CD4-positive, alpha-beta T cell treated with Interleukin-1 beta for 1 hour (primary cell): ENCODE results near the gene ZNF282.
A peak's percentile ranks its signal among the peaks of the same experiment; 100 is the strongest.

Source experiments
- DNase-seq, 2 donors: peaks; one replicate each; pipeline ENCODE4 v3.0.0-alpha.2; 2020 to 2022

ZNF282 gene

DNA sequence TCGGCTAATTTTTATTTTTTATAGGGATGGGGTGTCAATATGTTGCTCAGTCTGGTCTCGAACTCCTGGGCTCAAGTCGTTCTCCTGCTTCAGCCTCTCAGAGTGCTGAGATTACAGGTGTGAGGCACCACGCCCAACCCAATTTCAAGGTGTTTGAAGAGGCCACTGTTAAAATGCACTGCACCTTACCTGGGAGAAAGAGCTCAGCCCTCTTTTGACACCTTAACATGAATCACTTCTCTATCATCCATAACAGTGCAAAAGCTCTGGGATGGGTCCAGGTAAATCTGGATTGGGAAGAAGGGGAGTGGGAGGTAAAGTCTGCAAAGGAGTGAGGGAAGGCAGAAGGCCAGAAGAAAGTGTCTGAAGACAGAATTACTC, 557 bp upstream of the ZNF282 start:
- DNase-seq, result no peak

DNA sequence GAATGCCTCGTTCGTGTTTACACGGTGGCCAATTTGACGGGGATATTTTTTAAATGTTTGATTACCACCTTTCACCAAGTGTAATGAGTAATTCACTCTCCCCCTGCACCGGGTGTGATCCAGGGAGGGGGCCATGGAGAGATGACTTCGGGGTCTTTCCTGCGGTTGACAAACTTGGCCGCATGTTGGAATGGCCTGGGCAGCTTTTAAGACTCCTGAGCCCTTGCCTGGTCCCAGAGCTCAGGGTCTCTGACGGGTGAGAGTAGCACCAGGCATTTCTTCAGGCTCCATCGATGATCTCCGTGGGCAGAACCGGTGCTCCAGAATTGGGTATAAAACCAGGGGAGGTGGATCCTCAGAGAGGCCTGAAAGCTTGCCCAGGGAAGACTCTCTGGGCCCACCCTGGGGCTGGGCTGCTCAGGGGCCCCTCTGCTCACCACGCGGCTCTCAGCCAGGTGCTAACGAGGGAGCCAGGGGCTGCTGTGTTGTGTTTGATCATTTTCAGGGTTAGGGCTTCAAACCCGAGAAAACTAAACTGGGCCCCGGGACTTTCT, 882 bp downstream of the ZNF282 start:
- no peak for DNase-seq

DNA sequence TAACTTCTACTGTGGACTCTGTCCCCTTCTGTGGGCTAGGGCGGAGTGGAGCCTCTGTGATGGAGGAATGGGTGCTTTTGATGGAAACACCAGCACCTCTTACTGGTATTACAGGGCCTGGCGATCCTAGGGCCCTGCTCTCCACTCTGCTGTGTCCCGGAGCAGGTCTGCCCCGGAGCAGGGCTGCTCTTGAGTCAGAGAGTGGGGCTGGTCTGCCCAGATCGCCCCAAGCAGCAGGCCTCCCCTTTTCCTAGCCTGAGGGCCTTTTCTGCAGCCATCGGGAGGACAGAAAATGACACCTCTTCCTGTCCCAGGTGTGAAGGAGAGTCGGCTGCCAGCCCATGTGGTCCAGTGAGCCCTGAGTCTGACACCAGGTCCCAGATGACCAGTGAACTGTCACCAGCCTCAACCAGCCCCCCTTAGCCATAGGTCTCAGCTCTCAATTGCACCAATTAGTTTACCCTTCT, 1.4 kb downstream of the ZNF282 start:
- no peak for DNase-seq

DNA sequence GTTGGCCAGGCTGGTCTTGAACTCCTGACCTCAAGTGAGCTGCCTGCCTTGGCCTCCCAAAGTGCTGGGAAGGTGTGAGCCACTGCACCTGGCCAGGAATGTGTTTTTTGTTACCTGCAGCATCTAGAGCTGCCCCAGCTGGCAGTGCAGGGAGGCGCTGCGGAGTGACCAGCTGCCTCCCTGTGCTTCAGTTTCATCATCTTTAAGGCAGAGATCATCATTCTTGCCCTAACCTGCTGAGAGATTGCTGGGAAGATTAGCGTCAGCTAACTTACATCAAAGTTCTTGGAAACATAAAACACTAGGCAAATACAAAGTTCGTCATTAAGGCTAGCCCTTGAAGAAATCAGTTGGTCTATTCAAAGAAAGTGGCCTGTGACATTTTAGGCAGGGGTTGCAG, 2.3 kb downstream of the ZNF282 start:
- DNase-seq, result no peak

DNA sequence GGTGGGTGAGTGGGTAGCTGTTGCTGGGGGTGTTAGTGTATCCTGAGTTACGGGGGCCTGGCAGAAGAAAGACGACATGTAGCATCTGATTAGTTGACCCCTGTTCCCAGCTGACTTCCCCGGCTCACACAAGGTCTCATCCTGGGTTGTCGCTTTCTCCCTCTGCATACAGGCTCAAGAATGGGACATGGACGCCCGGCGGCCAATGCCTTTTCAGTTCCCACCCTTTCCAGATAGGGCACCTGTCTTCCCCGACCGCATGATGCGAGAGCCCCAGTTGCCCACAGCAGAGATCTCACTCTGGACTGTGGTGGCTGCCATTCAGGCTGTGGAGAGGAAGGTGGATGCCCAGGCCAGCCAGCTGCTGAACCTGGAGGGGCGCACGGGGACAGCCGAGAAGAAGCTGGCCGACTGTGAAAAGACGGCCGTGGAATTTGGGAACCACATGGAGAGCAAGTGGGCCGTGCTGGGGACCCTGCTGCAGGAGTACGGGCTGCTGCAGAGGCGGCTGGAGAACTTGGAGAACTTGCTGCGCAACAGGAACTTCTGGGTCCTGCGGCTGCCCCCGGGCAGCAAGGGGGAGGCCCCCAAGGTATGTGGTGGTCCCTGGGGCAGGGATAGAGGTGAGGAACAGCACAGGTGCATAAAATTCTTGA, 2.9 kb downstream of the ZNF282 start:
- DNase-seq, result no peak

DNA sequence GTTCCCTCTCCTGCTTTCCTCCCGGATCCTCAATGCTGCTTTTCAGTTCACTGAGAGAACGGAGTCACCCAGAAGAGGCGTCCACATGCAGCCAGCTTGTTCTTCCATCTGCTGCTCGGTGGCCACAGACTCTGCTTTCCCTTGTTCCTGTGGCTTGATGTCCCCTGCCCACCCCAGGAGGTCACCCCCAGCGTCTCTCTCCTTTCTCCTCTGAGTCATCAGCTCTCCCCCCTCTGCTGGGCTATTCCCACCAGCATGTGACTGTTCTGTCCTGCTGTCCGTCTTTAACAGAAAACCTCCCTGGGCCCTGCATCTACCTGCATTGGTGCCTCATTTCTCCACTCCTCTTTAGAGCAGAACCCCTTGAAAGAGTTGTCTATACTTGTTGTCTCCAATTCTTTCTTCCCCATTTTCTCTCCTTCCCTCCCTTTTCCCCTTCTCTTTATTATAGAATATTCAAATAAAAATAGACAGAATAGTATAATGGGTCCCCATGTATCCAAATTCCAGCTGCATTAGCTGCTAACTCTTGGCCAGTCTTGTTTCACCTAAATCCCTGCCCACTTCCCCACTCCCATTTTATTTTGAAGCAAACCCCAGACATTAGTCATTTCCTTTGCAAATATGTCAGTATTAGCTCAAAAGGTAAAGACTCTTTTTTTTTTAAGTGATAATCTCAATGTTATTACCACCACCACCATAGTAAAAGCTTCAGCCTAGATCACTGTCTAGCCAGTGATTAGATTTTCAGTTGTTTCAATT, 4.1 kb downstream of the ZNF282 start:
- DNase-seq, result no peak

DNA sequence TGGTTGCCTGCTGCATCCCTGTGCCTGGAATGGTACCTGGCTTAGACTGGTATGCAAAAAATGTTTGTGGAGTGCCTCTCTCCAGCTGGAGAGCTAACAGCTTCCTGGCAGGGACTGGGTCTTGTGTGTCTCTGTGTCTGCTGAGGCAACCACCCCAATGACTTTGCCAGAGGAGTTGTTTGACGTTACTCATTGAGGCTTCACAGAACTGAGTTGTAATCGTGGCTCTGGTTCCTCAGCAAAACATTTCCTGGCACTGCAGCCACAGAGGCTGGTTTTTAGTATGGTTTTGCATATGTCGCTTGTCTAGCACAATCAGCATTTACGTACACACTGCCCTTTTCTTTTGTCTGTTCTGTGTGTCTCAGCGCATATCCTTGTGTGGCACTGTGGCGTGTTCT, 7.5 kb downstream of the ZNF282 start:
- no peak for DNase-seq

DNA sequence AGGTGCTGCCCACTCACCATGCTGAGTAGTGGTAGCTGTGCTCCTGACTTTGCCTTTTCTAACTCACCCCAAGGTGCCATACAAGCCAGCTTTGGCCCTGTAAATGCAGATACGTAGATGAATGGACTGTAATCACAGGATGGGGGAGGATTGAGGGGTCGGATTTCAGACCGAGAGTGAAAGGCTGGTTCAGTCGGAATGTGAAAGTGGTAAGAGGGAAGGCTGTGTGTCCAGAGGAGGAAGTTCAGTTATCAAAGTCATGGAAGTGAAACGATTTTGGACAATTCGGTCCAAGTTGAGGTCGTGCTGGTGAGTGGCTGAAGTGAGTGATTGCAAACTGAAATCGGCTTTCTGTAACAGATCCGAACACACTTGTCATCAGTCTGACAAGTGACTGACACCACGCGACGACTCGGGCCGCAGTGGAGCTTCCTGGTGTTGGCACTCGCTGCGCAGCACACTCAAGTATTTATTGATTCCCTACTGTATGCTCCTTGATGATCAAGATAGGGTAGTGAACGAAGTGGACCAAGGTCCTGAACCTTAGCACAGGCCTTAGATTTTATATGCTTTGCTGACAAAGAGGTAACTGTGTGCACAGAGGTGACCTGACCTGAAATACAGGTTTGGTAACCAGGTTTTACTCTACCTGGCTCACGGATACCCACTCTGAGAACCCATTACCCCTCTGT, 10.5 kb downstream of the ZNF282 start:
- no peak for DNase-seq

DNA sequence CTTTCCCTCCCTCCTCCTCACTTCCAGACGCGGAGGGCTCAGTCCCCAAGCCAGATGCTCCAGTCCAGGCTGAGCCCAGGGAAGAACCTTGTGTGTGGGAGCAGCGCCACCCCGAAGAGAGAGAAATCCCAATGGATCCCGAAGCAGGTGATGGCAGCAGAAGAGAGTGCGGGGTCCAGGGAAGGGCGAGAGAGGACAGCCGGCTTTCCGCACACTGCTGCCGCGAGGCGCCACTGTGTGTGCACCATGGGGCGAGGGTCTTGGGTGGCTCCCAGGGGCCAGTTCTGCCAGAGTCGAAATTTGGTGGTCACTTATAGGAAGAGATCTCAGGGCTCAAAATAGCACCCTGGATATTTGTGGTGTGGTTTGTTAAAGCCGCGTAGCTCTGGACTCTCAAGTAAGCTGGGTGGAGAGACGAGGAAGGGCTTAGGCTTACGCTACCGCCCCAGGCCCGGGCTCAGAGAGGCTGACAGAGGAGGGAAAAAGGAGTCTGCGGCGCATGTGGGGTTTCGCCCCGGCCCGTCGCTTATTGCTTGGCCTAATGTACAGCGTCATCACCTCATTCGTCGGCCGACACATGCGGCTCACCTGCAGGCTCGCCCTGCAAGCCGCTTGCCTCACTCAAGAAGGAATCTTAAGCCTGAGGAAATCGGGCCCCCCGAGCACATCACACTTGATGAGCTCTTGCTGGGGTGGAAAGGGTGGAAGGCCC, 12.1 kb downstream of the ZNF282 start:
- DNase-seq, result no peak

DNA sequence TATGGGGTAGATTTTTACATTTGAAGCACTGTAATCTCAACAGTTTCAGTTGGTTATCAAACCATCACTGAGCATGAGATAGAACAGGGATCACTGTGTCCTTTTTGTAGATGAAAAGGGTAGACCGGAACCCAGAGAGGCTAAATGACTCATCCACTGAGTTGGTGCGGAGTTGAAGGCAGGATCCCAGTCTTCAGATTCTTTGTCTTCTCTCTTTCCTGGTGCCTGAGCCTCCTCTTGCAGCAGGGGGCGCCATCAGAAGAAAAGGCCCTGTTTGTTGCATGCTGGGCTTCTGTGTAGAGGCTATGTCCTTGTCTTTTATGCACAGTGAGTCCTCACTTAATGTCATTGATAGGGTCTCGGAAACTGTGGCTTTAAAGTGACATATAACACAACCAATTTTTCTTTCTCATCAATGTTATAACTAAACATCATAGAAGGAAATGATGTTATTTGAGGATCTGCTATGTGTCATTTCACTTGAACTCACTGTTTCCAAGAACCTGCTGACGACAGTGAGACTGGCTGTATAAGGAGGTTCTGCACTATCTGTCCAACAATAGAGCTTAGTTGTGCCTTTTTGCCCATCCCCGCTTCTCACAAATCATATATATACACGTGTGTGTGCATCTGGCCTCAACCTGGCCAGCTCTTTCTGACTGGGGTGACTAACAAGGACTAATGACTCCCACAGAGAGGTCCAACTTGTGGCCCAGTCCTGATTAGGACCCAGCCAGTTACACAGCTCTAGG, 14.3 kb downstream of the ZNF282 start:
- peak; percentile 45 to 62 for DNase-seq

DNA sequence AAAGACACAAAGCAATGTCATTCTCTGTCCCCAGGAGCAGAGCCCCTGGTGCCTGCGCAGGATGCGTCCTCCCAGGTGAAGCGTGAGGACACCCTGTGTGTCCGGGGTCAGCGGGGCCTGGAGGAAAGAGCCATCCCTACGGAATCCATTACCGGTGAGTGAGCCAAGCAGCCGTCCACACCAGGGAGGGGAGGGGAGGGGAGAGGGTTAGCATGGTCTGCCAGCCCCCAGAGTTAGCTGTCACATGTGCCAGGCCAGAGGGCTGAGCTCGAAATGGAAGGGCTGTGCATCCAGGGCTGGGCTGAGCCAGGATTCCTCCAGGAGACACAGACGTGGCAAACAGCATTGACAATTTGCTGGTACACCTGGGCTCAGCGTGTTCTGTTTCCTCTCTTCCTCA, 15.2 kb downstream of the ZNF282 start:
- no peak for DNase-seq

DNA sequence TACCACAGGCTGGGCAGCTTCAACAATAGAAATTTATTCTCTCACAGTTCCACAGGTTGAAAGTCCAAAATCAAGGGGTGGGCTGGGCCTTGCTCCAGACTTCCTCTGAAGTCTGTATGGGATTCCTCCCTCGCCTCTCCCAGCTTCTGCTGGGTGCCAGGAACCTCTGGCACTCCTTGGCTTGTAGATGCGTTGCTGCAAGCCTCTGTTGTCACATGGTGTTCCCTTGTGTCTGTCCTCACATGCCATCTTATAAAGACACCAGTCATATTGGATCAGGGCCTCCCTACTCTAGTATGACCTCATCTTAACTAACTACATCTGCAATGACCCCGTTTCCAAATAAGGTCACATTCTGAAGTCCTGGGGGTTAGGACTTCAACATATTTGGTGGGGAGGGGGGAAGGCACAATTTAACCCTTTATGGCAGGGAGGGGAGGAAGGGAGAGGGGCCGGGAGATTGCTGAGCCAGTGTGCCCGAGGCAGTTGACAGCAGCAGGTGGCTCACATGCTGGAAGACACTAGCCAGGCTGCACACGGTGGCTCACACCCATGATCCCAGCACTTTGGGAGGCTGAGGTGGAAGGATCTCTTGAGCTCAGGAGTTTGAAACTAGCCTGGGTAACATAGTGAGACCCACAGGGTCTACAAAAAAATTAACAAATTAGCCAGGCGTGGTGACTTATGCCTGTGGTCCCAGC, 18.8 kb downstream of the ZNF282 start:
- DNase-seq, result no peak

DNA sequence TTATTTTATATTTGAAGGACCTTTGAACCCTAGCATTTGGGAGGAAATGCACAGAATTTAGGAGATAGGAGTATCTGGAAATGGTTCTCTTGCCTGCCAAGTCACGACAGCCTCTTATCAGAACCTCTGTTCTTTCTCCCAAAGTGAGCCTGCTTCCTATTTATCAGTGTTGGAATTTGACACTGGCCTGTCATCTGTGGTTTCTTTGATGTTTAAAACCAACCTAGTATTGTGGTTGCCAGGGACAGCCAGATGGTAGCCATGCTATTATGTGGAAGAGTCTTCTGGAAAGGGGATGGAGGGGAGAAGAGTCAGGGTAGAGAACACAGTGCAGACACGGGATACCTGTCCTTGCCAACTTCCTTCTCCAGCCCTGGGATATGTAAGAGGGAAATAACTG, 21.1 kb downstream of the ZNF282 start:
- no peak for DNase-seq

DNA sequence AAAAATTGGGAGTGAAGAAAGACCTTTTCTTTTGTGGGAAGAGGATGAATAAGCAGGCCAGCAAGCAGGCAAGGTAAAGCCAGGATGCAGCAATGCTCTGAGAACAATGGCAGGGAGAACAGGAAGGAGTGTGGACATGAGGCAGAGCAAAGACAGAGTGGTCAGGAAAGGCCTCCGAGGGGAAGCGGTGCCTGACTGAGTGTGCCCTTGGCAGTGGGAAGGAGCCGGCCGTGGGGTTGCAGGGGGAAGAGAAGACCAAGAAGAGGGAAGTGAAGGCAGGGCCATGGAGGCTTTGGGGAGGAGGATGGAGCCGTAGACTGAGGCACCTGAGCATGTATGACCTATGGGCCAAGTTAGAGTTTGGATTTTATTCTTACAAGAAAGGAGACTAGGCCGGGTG, 22.2 kb downstream of the ZNF282 start:
- DNase-seq, result no peak

DNA sequence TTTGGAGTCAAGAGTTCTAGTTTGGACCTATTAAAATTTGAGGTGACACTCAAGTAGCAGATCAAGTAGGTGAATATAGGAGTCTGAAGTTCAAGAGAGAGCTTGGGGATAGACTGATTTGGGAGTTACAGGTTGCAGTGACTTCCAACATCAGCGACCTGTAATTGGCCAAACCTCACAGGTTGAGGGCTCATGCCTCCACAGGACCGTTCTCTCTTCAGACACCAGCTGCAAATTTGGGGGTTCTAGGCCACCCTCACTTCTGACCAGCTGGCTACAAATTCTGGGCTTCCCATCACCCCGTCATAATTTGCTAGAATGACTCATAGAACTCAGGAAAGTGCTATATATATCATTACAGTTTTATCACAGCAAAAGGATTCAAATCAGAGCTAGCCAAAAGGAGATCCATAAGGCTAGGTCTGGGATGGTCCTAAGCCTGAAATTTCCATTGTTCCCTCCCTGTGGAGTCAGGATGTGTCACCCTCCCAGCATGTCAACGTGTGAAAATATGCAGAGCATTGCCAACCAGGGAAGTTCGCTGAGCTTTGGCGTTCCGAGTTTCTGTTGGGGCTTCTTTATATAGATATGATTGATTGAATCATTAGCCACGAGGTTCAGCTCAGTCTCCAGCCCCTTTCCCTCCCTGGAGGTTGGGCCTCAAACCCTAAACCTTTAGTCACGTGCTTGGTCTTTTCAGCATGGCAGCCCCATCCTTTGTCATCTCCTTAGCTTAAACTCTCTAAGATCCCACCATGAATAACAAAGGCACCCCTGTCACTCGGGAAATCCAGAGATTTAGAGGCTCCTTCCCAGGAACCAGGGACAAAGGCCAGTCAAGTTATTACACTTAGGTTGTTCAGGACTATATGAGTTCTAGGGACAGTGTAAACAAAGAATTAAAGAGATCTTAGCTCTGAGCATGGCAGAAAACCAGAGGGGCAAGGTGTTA, 23.4 kb downstream of the ZNF282 start:
- no peak for DNase-seq

DNA sequence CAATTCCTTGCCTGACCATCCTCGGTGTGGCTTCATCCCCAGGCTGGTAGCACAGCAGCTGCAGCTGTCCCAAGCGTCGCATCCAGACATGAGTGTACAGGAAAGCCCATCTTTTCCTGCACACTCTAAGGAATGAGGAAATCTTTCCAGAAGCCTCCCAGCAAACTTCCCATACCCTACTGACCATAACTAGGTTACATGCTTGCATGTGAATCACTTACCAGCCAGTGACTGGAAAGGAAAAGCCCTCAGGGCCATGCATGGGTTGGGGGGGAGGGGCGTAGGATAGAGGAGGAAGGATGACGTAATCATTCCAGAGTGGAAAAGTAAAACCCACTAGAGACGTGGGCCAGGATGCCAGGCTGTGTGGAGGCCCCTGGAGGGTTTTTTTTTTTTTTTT, 25.2 kb downstream of the ZNF282 start:
- no peak for DNase-seq

DNA sequence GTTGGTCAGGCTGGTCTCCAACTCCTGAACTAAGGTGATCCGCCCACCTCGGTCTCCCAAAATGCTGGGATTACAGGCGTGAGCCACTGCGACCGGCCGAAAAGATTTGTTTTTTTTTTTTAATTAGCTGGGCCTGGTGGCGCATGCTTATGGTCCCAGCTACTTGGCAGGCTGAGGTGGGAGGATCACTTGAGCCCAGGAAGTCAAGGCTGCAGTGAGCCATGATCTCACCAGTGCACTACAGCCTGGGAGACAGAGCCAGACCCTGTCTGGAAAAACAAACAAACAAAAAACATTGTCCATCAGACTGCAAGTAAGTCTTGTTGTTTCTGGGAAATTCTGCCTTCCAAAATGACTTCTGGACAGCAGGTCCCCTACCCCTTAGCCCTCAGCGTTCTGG, 27.8 kb downstream of the ZNF282 start:
- no peak for DNase-seq

DNA sequence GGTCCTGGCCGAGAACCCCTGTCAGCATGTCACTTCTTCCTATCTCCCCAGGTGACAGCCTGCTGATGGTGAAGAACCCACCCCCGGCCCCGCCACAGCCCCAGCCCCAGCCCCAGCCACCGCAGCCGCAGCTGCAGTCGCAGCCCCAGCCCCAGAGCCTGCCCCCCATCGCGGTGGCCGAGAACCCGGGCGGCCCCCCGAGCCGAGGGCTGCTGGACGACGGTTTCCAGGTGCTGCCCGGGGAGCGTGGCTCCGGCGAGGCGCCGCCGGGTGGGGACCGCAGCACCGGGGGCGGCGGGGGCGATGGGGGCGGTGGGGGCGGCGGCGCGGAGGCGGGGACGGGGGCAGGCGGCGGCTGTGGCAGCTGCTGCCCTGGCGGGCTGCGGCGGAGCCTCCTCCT, 28.4 kb downstream of the ZNF282 start:
- DNase-seq, result no peak

DNA sequence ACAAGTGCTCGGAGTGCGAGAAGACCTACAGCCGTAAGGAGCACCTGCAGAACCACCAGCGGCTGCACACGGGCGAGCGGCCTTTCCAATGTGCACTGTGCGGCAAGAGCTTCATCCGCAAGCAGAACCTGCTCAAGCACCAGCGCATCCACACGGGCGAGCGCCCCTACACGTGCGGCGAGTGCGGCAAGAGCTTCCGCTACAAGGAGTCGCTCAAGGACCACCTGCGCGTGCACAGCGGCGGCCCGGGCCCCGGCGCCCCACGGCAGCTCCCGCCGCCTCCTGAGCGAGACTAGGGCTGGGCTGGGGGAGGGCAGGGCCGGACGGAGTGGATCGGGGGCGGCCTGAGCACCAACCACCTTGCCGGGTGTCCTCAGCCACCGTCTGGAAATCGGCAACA, 29.0 kb downstream of the ZNF282 start:
- no peak for DNase-seq

DNA sequence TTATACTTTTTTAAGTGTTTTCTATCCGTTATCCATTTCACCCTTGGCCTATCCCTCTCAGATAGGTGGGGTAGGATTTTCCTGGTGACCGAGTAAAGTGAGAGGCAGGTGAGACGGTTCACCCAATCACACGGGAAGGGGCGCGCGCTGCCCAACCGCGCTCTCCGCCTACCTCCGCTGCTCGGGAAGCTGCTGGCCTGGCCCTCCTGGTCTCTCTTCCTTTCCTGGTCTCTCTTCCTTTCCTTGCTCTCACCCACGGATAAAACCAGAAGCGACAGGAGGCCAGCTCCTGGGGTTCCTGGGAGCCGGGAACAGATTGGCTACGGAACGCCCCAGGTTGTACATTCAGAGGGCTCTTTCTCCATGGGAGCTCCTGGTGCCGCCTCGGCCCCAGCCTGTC, 29.8 kb downstream of the ZNF282 start:
- DNase-seq, result no peak

DNA sequence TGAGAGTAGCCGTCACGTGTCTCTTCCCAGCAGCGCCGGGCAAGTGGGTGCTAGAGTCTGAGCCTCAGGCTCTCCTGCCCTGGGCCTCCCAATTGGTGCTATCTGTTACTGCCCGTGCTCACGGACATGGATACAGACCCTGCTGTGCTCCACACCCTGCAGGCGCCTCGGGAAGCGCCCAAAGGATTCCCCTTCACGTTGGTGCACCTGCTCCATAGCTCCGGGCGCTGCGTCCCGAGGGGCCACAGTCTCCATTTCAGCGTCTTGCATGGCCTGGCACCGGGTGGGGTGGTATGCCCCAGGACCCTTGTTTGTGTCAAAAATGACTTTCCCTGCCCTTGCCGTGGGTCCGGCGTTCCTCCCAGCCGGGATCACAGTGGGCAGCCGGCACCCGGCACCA, 30.3 kb downstream of the ZNF282 start:
- no peak for DNase-seq
